ENCODE results near the gene PRSS8.

PRSS8 gene

DNA sequence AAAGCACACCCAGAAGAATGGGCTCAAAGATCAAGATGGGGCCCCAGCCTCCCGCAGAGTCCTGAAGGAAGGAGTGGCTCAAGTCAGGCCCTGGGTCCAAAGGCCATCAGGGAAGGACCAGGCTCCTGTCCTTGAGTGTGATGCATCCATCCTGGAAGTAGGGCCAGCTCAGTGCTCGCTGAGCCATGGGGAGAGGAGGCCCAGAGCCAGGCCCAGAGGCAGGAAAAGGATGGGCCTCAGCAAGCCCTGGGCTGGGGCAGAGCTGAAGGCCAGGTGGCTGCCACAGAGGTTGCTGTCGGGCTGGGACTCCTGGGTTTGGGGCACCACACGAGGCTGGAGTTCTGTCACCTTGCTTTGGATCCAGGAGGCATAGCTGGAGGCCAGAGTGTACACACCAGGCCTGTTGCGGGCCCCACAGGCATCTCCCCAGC is 3.7 kb downstream of the PRSS8 start:
- Histone ChIP-seq H3K36me3 (peaks cover 42 to 65% (median 44%) of the 10 kb centered on the region in 3 donors), H3K4me3 (no peak overlapping the region), H3K27ac (no peak overlapping the region), H3K27me3 (peaks cover 0 to 14% of the 10 kb centered on the region in 2 donors), H3K4me1 (peaks cover 0 to 38% (median 0%) of the 10 kb centered on the region in 4 donors), H3K9me3 (no peaks in the 10 kb centered on the region)
- no peak for DNase-seq
- intact Hi-C loops (cut with DNase I; ENCODE audit: low total_unique reads): no loop called here
- TF ChIP-seq, protein P1, sequence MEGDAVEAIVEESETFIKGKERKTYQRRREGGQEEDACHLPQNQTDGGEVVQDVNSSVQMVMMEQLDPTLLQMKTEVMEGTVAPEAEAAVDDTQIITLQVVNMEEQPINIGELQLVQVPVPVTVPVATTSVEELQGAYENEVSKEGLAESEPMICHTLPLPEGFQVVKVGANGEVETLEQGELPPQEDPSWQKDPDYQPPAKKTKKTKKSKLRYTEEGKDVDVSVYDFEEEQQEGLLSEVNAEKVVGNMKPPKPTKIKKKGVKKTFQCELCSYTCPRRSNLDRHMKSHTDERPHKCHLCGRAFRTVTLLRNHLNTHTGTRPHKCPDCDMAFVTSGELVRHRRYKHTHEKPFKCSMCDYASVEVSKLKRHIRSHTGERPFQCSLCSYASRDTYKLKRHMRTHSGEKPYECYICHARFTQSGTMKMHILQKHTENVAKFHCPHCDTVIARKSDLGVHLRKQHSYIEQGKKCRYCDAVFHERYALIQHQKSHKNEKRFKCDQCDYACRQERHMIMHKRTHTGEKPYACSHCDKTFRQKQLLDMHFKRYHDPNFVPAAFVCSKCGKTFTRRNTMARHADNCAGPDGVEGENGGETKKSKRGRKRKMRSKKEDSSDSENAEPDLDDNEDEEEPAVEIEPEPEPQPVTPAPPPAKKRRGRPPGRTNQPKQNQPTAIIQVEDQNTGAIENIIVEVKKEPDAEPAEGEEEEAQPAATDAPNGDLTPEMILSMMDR (IDR thresholded peaks at IDR 0.05): no peak

DNA sequence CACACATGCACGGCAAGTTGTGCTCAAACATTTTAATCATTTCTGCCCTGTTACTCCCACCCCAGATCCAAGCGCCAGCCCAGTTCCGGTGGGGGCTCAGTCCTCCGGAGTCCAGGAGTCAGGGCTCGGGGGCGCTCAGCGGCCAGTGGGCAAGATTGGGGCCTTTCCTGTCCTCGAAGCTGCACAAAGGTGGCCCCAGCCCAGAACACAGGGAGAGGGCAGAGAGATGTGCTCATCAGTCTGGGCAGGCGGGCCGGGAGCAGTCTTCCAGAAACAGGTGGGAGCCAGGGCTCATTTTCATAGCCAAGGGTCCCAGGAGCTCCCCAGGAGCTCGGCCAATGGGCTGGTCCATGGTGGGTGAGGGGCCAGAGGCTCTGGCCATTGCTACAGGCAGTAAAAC is 4.1 kb downstream of the PRSS8 start:
- DNase-seq: no peak

DNA sequence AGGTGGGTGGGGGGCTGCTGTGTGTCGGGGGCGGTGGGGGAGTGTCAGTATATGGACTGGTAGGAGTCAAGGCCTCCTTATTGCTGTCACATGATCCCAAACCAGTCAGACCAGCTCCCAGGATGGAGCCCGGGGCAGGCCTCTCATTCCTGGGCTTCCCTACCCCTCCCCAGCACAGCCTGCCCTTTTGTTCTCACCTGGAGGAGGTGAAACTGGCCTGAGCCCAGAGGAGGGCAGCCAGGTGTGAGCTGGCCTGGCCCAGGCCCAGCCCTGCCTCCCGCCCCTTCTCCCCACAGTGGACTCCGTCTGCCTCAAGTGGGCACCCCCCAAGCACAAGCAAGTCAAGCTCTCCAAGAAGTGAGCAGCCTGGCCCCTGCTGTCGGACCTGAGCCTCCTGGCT is 4.6 kb downstream of the PRSS8 start:
- H3K27ac ChIP-seq: no peak overlapping the region
- intact Hi-C loops (cut with DNase I; ENCODE audit: low total_unique reads): no loop called here
- DNase-seq: no peak

More for the DNA sequence above, 4.1 kb downstream of the PRSS8 start:
- intact Hi-C loops (cut with DNase I; ENCODE audit: low total_unique reads): no loop called here
- H3K9me3 ChIP-seq: no peaks in the 10 kb centered on the region
- TF ChIP-seq, protein P1 (IDR thresholded peaks at IDR 0.05): no peak
- H3K27ac ChIP-seq: no peak overlapping the region
- peaks cover 0 to 14% of the 10 kb centered on the region in 2 donors for H3K27me3 ChIP-seq
- H3K4me3 ChIP-seq: no peak overlapping the region
- H3K36me3 ChIP-seq: peaks cover 46 to 69% (median 47%) of the 10 kb centered on the region in 3 donors
- H3K4me1 ChIP-seq: peaks cover 0 to 38% (median 0%) of the 10 kb centered on the region in 4 donors

DNA sequence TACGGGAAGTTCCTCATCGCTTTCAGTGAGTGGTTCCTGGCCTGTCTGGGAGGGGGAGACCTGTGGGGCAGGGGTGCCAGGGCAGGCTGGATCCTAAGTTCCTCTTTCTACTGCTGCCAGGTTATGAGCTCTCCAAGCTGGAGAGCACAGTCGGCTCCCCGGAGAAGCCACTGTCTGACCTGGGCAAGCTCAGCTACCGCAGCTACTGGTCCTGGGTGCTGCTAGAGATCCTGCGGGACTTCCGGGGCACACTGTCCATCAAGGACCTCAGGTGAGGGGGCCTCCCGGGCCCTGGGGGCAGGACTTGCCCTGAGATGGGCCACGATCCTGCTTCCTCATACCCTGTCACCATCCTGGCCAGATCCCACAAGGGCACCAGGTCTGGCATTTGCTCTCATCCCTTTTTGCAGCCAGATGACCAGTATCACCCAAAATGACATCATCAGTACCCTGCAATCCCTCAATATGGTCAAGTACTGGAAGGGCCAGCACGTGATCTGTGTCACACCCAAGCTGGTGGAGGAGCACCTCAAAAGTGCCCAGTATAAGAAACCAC is 5.1 kb downstream of the PRSS8 start:
- Histone ChIP-seq H3K27ac (no peak overlapping the region), H3K36me3 (peaks cover 46 to 79% (median 47%) of the 10 kb centered on the region in 3 donors)
- intact Hi-C loops (cut with DNase I; ENCODE audit: low total_unique reads): no loop called here

More for the DNA sequence above, 4.6 kb downstream of the PRSS8 start:
- Histone ChIP-seq H3K4me1 (peaks cover 0 to 36% (median 0%) of the 10 kb centered on the region in 4 donors), H3K36me3 (peaks cover 46 to 75% (median 47%) of the 10 kb centered on the region in 3 donors), H3K27me3 (peaks cover 0 to 14% of the 10 kb centered on the region in 2 donors), H3K4me3 (no peak overlapping the region), H3K9me3 (no peaks in the 10 kb centered on the region)
- TF ChIP-seq, protein P1 (IDR thresholded peaks at IDR 0.05): no peak

DNA sequence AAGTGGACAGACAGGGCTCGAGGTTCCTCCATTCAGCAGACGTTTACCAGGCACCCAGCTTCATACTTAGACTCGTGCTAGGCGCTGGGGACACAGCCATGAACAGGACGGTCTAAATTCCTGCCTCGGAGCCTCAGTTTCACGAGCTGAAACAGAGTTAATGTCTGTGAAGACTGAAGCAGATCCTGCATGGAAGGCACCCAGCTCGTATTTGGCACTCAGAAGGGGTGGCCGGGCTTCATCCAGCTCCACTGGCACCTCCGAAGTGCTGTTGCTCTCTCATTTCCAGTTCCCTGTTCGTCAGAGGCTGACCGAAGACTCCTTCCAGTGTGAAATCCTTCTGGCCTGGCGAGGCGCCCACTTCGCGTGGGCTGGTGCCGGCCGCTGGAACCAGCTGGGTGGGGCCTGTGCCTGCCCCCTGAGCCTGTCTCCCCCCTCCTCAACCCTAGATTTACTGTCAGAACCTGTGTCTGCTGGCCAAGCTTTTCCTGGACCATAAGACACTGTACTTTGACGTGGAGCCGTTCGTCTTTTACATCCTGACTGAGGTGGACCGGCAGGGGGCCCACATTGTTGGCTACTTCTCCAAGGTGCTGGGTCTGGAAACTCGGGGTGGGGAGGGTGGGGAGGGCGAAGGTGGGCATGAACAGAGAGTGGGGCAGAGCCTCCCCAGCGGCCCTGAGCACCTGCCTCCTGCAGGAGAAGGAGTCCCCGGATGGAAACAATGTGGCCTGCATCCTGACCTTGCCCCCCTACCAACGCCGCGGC is 5.8 kb downstream of the PRSS8 start:
- Histone ChIP-seq H3K36me3 (peaks cover 47 to 80% (median 49%) of the 10 kb centered on the region in 3 donors), H3K27ac (peak overlapping the region in 1 of 2 donors; percentile 34), H3K27me3 (peaks cover 0 to 5% of the 10 kb centered on the region in 2 donors), H3K4me3 (no peak overlapping the region), H3K9me3 (no peaks in the 10 kb centered on the region), H3K4me1 (peaks cover 0 to 28% (median 0%) of the 10 kb centered on the region in 4 donors)
- TF ChIP-seq, protein P1 (IDR thresholded peaks at IDR 0.05): no peak
- DNase-seq: no peak
- intact Hi-C loops (cut with DNase I; ENCODE audit: low total_unique reads): no loop called here

More for the DNA sequence above, 5.1 kb downstream of the PRSS8 start:
- TF ChIP-seq, protein P1 (IDR thresholded peaks at IDR 0.05): no peak
- H3K27me3 ChIP-seq: peaks cover 0 to 11% of the 10 kb centered on the region in 2 donors
- H3K4me1 ChIP-seq: peaks cover 0 to 31% (median 0%) of the 10 kb centered on the region in 4 donors
- H3K4me3 ChIP-seq: no peak overlapping the region
- no peak for DNase-seq
- H3K9me3 ChIP-seq: no peaks in the 10 kb centered on the region
